Brain microvascular endothelial cell (primary cell): Measurements from ENCODE around the gene GORASP1.

ENCODE experiments used
- DNase-seq: peaks from one replicate; pipeline ENCODE4 v3.0.0-alpha.2; 2020
- H3K27ac ChIP-seq: fragments of 250-450 bp; sonication (Bioruptor Pico); 2 replicates; pipeline ENCODE4 v1.5.1; 2020; ENCODE audit warnings: mild to moderate bottlenecking, moderate library complexity
- H3K27me3 ChIP-seq: fragments of 250-450 bp; sonication (Bioruptor Pico); replicated peaks from 2 replicates; pipeline ENCODE4 v1.5.1; 2020; ENCODE audit warnings: mild to moderate bottlenecking
- H3K36me3 ChIP-seq: fragments of 250-450 bp; sonication (Bioruptor Pico); replicated peaks from 2 replicates; pipeline ENCODE4 v1.5.1; 2020; ENCODE audit warnings: mild to moderate bottlenecking
- H3K4me3 ChIP-seq: 2 replicates; pipeline ENCODE4 v1.5.1; 2011; ENCODE audit warnings: low read depth, mild to moderate bottlenecking, control low read depth, low read length, moderate library complexity
- CTCF ChIP-seq: IDR thresholded peaks from 2 replicates; pipeline ENCODE4 v1.5.1; 2011; ENCODE audit warnings: low read depth, mild to moderate bottlenecking, moderate library complexity, low read length, control low read depth, inconsistent platforms; ENCODE audit errors: missing control alignments
- in situ Hi-C: cut with HindIII; loops from 2 replicates; pipeline ENCODE4 v1.10.0; 2017; ENCODE audit warnings: low sequenced_read_pairs, low pct_ligation_motif_present

Gene GORASP1

GRCh38 chr3:39107388-39108199, at the start of gene GORASP1, which contains the start of gene TTC21A:
Gene GORASP1, minus strand, starts transcription at chr3:39107627. Its CDS starts 86 bp downstream, at chr3:39107541.
Gene TTC21A, plus strand, starts transcription at chr3:39107680. Its CDS starts 158 bp downstream, at chr3:39107838.
- no peaks in the 10 kb centered on the region for H3K27me3 ChIP-seq
- peak; percentile 89 for DNase-seq
- in situ Hi-C loops = loop anchor here (25.0 kb wide), 1 partner anchor 180 kb away; the partner anchor contains the start of gene CX3CR1
- H3K36me3 ChIP-seq = peaks cover 3% of the 10 kb centered on the region
- no peak for TF ChIP-seq CTCF
- peak within 1 kb of the TSS; percentile 91 for H3K27ac ChIP-seq
- peak within 1 kb of the TSS; percentile 88 for H3K4me3 ChIP-seq

GRCh38 chr3:39156421-39156820, 49.0 kb upstream of the GORASP1 start:
- TF ChIP-seq CTCF = no peak
- Histone ChIP-seq H3K27me3 (no peaks in the 10 kb centered on the region), H3K27ac (no peak overlapping the region), H3K4me3 (no peak overlapping the region), H3K36me3 (peaks cover 2% of the 10 kb centered on the region)
- in situ Hi-C loops = no loop called here
- DNase-seq = no peak

- Histone ChIP-seq H3K27me3 (no peaks in the 10 kb centered on the region), H3K27ac (no peak overlapping the region), H3K4me3 (peak overlapping the region; percentile 16), H3K36me3 (peaks cover 2% of the 10 kb centered on the region)
- TF ChIP-seq CTCF = no peak
- no peak for DNase-seq
- in situ Hi-C loops = no loop called here
Observed at GRCh38 chr3:39154280-39155021, 47.0 kb upstream of the GORASP1 start.

GRCh38 chr3:39153977-39154279, 46.5 kb upstream of the GORASP1 start:
- Histone ChIP-seq H3K27ac (peak overlapping the region; percentile 27), H3K36me3 (peaks cover 2% of the 10 kb centered on the region), H3K4me3 (peak overlapping the region; percentile 45), H3K27me3 (no peaks in the 10 kb centered on the region)
- in situ Hi-C loops = no loop called here
- no peak for DNase-seq
- TF ChIP-seq CTCF = no peak

GRCh38 chr3:39150803-39151631, 43.6 kb upstream of the GORASP1 start:
- Histone ChIP-seq H3K4me3 (peak overlapping the region; percentile 87), H3K27me3 (no peaks in the 10 kb centered on the region), H3K27ac (peak overlapping the region; percentile 98), H3K36me3 (peaks cover 6% of the 10 kb centered on the region)
- DNase-seq = peak; percentile 99
- TF ChIP-seq CTCF = peak; percentile 6
- in situ Hi-C loops = no loop called here
